ENCODE results near the gene TCEAL3.

GRCh38 chrX:103613362-103613890, 5.7 kb downstream of the TCEAL3 start:
- TF ChIP-seq CTCF (IDR thresholded peaks at IDR 0.05), result no peak
- TF ChIP-seq POLR2A (IDR thresholded peaks at IDR 0.05), result no peak
- TF ChIP-seq POLR2AphosphoS5 (IDR thresholded peaks at IDR 0.05), result no peak

Data from prostate gland (tissue), 2 donors.